NCI-H1092 treated with DMSO at 0.1 percent for 48 hours (cell line): ENCODE results near the gene TSC22D2.

Experiments
- DNase-seq: peaks from one replicate; lab custom pipeline; 2025; lab: John Stamatoyannopoulos, UW

The TSC22D2 gene

GRCh38 chr3:150385296-150386242, 22.5 kb upstream of the TSC22D2 start:
- DNase-seq = no peak

DNA sequence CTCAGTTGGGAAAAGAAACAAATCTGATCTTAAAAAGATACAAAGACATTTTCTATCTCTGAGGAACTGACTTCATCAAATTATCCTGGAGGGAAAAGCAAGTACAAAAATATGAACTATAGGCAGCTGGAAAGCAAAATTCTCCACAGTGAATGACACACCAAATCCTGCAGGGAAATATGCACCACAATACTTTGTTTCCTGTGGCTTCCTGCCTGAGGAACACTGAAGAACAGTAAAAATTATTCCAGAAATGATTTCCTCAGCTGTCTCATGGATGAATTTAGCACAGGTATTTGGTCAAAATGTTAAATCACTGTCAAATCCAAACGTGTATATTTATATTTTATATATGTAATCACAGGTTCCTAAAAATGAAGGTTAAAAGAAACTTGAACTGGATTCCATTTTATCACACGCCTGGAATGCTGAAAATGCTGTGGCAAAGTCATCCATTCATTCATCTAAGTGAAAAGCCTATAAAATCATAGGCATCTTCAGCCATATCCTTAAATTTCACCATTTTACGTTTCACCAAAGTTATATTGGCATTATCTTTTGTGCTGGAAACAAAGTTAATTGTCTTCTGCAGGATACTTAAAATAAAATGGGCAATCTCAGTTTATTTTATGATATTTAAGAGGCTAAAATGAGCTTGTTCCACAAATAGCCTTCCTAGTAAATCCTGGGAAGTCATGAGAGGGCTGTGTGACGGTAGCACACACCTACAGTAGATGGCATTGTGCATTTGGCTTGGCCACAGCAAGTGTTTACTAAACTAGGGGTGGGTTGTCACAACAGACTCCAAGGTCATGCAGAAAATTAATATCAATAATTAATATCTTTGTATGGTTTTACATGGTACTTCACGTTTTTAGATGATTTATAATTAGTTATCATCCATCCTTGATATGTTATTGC, 19.3 kb upstream of the TSC22D2 start:
- no peak for DNase-seq

GRCh38 chr3:150390087-150390486, 18.0 kb upstream of the TSC22D2 start:
- no peak for DNase-seq

DNA sequence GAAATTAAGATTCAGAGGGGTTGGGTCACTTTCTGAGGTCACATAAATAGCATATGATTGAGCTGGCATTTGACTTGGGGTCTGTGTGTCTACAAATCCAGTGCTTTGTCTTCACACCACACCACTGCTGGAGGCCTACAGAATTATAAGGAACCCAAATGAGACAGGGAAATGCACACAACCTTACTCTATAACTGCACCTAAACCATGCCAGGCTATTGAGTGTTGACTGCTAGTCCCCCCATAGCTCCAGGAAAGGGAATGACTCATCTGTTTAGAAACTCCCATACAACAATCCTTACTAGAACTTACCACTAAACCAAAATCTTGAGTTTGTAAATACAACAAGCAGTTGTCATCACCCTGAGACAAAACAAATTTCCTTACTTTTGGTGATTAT, 16.9 kb upstream of the TSC22D2 start:
- no peak for DNase-seq

GRCh38 chr3:150393745-150394144, 14.4 kb upstream of the TSC22D2 start:
- no peak for DNase-seq

GRCh38 chr3:150394606-150395005, 13.5 kb upstream of the TSC22D2 start:
- DNase-seq = no peak

GRCh38 chr3:150396491-150396890, 11.6 kb upstream of the TSC22D2 start:
- no peak for DNase-seq

DNA sequence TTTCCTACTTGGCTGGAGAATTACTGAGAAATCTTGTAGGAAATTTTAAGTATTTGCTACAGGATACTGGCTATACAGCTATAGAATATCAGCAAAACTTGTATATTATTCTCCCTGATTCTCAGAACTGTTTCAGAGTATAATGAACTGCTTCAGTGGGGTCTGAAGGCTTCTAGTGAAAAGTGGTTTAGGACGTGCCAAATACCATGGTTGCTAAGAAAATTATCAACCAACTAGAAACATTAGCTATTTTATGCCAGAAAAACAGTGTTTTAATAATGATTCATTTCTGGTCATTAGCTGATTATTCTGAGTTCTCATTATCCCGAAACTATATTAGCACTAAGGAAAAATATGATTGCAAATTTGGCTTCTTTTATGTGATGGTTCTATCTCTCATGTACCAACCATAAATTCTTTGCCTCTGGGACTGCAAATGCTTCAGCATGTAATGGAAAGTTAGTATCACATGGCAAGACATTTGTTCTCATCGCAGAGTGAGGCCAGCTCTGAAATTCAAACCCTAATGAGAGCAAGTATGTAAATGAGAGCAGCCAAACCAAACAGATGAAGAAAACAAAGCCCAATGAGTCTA, 11.0 kb upstream of the TSC22D2 start:
- DNase-seq = no peak

DNA sequence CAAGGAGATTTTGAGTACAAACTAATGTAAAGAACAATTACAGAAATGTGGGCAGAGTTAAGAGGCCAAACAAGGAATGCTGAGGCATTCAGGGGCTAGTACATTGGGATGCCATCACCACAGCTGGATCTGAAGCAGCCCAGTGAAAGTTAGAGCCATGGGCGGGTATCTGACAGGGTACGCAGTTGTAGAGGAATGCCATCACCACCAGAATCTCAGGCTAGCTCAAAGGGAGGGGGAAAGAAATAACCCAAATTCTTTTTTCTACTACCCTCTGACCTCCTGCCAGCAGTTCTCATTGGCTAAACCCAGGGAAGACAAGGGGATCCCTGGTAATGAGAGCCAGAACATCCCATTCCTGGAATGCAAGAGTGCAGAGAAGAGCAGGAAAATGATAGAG, 9.0 kb upstream of the TSC22D2 start:
- no peak for DNase-seq

GRCh38 chr3:150401285-150401684, 6.8 kb upstream of the TSC22D2 start:
- no peak for DNase-seq

- DNase-seq = no peak
These were observed 5.9 kb upstream of the TSC22D2 start for GRCh38 chr3:150402217-150402616.

DNA sequence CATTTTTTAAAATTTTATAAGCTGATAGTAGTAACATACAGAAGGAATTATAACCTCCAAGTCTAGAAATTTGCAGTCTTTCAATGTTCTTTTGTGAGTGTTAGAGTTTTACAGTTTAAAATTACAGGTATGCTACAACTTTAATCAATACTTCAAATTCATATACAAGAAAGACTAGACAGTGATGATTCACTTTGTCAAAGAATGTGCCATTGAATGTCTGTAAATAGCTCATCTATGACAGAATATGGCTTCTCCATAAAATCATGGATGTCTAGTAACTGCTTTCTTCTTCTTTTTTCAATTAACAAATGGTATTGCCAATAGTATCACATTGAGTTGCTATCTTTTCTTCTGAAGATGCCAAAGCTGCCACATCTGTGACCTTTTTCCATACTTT, 4.1 kb upstream of the TSC22D2 start:
- DNase-seq = no peak

- DNase-seq = peak; percentile 41
These were observed 869 bp upstream of the TSC22D2 start for GRCh38 chr3:150407051-150407807.

GRCh38 chr3:150407808-150408220, 284 bp upstream of the TSC22D2 start:
- no peak for DNase-seq

DNA sequence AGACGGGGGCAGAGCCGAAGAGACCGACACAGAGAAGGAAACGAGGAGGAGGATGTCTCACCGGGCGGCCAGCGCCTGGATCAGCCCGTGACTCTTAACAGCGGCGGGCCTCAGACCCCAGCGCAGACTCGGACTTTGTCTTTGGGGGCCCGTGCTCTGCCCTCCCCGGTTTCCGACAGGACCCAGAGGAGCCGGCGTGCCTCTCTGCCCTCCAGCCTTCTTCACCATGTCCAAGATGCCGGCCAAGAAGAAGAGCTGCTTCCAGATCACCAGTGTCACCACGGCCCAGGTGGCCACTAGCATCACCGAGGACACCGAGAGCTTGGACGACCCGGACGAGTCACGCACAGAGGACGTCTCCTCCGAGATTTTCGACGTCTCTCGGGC, 1.0 kb downstream of the TSC22D2 start:
- DNase-seq = no peak

DNA sequence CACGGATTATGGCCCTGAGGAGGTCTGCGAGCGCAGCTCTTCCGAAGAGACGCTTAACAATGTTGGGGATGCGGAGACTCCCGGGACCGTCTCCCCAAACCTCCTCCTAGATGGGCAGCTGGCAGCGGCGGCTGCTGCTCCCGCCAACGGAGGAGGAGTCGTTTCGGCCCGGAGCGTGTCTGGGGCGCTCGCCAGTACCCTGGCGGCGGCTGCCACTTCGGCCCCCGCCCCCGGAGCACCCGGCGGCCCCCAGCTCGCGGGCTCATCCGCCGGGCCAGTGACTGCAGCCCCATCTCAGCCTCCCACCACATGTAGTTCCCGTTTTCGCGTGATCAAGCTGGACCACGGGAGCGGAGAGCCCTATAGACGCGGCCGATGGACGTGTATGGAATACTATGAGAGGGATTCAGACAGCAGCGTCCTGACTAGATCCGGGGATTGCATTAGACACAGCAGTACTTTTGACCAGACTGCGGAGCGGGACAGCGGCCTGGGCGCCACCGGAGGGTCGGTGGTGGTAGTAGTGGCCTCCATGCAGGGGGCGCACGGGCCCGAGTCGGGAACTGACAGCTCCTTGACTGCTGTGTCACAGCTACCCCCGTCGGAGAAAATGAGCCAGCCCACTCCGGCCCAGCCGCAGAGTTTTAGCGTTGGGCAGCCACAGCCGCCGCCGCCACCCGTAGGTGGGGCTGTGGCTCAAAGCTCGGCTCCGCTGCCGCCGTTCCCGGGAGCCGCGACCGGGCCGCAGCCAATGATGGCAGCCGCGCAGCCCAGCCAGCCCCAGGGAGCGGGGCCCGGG, 1.6 kb downstream of the TSC22D2 start:
- DNase-seq = peak; percentile 54

DNA sequence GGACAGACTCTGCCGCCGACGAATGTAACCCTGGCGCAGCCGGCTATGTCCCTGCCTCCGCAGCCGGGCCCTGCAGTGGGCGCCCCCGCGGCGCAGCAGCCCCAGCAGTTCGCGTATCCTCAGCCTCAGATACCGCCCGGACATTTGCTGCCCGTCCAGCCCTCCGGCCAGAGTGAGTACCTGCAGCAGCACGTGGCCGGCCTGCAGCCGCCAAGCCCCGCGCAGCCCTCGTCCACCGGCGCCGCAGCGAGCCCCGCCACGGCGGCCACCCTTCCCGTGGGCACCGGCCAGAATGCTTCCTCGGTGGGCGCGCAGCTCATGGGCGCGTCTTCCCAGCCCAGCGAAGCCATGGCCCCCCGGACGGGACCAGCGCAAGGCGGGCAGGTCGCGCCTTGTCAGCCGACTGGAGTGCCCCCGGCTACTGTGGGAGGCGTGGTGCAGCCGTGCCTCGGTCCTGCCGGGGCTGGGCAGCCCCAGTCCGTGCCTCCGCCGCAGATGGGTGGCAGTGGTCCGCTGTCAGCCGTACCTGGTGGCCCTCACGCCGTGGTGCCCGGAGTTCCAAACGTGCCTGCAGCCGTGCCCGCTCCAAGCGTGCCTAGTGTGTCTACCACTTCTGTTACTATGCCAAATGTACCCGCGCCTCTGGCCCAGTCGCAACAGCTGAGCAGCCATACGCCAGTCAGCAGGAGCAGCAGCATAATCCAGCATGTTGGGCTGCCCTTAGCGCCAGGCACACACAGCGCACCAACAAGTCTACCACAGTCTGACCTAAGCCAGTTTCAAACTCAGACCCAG, 2.4 kb downstream of the TSC22D2 start:
- DNase-seq = peak; percentile 50

DNA sequence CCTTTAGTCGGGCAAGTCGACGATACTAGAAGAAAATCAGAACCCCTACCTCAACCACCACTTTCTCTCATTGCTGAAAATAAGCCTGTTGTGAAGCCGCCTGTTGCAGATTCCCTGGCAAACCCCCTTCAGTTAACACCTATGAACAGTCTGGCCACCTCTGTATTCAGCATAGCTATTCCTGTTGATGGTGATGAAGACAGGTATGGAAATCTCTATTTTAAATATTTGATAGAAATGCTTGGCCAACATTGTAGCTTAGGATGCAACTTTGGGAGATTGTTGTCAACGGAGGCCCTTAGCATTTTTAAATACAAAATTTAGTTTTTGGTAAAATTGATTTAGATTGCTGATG, 3.0 kb downstream of the TSC22D2 start:
- DNase-seq = peak; percentile 50

GRCh38 chr3:150411546-150411945, 3.4 kb downstream of the TSC22D2 start:
- DNase-seq = no peak

- no peak for DNase-seq
These were observed 3.9 kb downstream of the TSC22D2 start for GRCh38 chr3:150411976-150412375.
